Tibial nerve (tissue), 4 donors: ENCODE measurements around the gene CELSR1. TPM values are rescaled to one million over a fixed set of nuclear protein-coding genes. Genes with fewer than 3 reads are reported as not detected.

ENCODE experiments used
- DNase-seq, 2 donors: peaks; one replicate each; pipeline ENCODE4 v3.0.0-alpha.2; 2019; ENCODE audit warnings: low spot score in 2 of 2
- H3K27ac ChIP-seq, 4 donors: fragments of 200-600 bp; sonication (generic) in 3 of 4; one replicate each; pipeline ENCODE4 v1.5.1; 2017 to 2019; ENCODE audit warnings: mild to moderate bottlenecking in 1 of 4
- H3K27me3 ChIP-seq, 2 donors: fragments of 200-600 bp; sonication (generic) in 1 of 2; one replicate each; pipeline versions ENCODE4 v1.5.1 to v1.6.0; 2017 to 2019
- H3K36me3 ChIP-seq, 3 donors: fragments of 200-600 bp; sonication (generic); one replicate each; pipeline ENCODE4 v1.5.1; 2018 to 2019
- H3K4me1 ChIP-seq, 4 donors: fragments of 200-600 bp; sonication (generic) in 3 of 4; one replicate each; pipeline ENCODE4 v1.5.1; 2017 to 2019
- H3K4me3 ChIP-seq, 4 donors: fragments of 200-600 bp; sonication (generic) in 3 of 4; one replicate each; pipeline ENCODE4 v1.5.1; 2017 to 2019; ENCODE audit warnings: mild to moderate bottlenecking in 1 of 4, moderate library complexity in 1 of 4
- H3K9me3 ChIP-seq, 4 donors: fragments of 200-600 bp; sonication (generic) in 3 of 4; one replicate each; pipeline ENCODE4 v1.5.1; 2017 to 2019
- EP300 ChIP-seq, 2 donors: sonication (generic); formaldehyde crosslinking; IDR thresholded peaks; one replicate each; pipeline ENCODE4 v1.6.1; 2017; ENCODE audit warnings: antibody characterized with exemption in 2 of 2, mild to moderate bottlenecking in 1 of 2
- POLR2A ChIP-seq, 2 donors: fragments of 450-650 bp; IDR thresholded peaks; one replicate each; pipeline ENCODE4 v1.6.1; 2017; ENCODE audit warnings: antibody characterized with exemption in 2 of 2, mild to moderate bottlenecking in 2 of 2, moderate library complexity in 2 of 2
- WGBS, 2 donors: methylation state at CpG; one replicate each; pipeline ENCODE4 v1.1.5; 2018; 5-methylcytosine and 5-hydroxymethylcytosine counted together
- total RNA-seq, 4 donors: library from RNA; depleted of rRNA; stranded (reverse); fragments of >200 nt; gene quantifications; one replicate each; pipeline ENCODE4 v1.1.0, GENCODE V29; 2016
- TF ChIP-seq, protein P1 (sequence below), 5 experiments: fragments of 200-600 bp in 3 of 5; fragments of 450-650 bp in 2 of 5; sonication (generic) in 3 of 5; IDR thresholded peaks; one replicate each; pipeline ENCODE4 v1.5.1; 2016 to 2019; ENCODE audit warnings: antibody characterized with exemption in 5 of 5, mild to moderate bottlenecking in 3 of 5, moderate library complexity in 2 of 5

CELSR1 gene
- total RNA-seq, 4 donors from 2014 or later, result 1.0 to 5.9 (median 2.6) TPM

DNA sequence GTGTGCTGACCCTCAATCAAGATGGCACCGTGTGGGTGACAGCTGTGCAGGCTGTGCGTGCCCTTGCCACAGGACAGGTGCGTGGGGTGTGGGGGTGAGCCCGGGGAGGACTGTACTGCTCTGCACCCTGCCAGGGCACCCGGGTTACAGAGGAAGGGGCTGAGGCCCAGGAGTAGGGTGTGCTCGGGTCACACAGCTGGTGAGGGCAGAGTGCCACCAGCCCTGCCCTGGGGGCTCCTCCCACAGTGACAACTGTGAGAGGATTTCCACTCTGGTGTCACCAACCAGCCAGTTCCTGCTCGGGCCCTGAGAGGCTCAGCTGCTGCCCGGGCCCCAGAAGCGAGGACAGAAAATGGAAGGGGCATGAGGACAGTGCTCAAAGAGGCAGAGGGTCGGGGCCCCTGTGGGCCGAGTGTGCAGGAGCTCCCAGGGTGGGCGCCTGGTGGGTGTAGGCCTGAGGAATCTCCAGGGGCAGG is 181.4 kb downstream of the CELSR1 start:
- 81 to 89% methylated on average over 12 of the region's 12 CpGs for WGBS, 2 donors

DNA sequence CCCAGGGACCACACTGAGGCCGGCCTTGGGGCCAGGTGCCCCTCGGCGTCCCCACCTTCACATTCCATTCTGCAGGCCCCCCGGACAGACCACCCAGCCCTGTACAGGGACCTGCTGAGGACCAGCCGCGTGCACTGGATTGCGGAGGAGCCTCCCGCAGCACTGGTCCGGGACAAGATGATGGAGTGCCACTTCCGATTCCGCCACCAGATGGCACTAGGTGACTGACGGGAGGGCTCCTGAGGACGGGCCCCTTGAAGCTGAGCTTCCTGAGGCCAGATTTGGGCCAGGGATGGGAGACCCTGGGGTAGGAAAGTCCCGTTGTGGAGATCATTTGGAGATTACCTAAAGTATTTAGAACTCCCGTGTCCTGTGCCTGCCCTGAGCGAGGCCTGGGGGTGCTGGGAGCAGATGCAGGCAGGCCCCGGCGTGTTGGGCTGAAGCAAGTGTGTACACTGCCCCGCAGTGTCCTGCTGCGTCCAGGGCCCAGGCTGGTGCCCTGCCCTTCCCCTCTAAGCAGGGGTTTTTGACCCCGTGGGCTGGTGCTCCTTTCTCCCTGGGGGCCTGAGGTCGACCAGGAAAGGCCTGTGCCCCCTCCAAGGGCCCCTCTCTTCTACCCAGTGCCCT is 181.9 kb downstream of the CELSR1 start:
- Histone ChIP-seq H3K4me1 (no peaks in the 10 kb centered on the region), H3K4me3 (no peak overlapping the region), H3K27ac (no peak overlapping the region), H3K9me3 (peaks cover 0 to 8% (median 0%) of the 10 kb centered on the region in 4 donors), H3K36me3 (peaks cover 2 to 98% (median 35%) of the 10 kb centered on the region in 3 donors), H3K27me3 (no peaks in the 10 kb centered on the region)
- peak; percentile 28 to 74 for DNase-seq
- 42 to 81% methylated on average over 6 to 21 of the region's 22 CpGs for WGBS, 2 donors
- no peak for TF ChIP-seq POLR2A (IDR thresholded peaks at IDR 0.05)
- TF ChIP-seq, protein P1, sequence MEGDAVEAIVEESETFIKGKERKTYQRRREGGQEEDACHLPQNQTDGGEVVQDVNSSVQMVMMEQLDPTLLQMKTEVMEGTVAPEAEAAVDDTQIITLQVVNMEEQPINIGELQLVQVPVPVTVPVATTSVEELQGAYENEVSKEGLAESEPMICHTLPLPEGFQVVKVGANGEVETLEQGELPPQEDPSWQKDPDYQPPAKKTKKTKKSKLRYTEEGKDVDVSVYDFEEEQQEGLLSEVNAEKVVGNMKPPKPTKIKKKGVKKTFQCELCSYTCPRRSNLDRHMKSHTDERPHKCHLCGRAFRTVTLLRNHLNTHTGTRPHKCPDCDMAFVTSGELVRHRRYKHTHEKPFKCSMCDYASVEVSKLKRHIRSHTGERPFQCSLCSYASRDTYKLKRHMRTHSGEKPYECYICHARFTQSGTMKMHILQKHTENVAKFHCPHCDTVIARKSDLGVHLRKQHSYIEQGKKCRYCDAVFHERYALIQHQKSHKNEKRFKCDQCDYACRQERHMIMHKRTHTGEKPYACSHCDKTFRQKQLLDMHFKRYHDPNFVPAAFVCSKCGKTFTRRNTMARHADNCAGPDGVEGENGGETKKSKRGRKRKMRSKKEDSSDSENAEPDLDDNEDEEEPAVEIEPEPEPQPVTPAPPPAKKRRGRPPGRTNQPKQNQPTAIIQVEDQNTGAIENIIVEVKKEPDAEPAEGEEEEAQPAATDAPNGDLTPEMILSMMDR (IDR thresholded peaks at IDR 0.05), result peak; percentile 63 to 79 (median 69)
- no peak for TF ChIP-seq EP300 (IDR thresholded peaks at IDR 0.05)

More for the DNA sequence above, 181.4 kb downstream of the CELSR1 start:
- TF ChIP-seq, protein P1 (IDR thresholded peaks at IDR 0.05), result no peak
- TF ChIP-seq EP300 (IDR thresholded peaks at IDR 0.05) (no peak), POLR2A (IDR thresholded peaks at IDR 0.05) (no peak)
- Histone ChIP-seq H3K27me3 (no peaks in the 10 kb centered on the region), H3K27ac (no peak overlapping the region), H3K4me1 (no peaks in the 10 kb centered on the region), H3K4me3 (no peak overlapping the region), H3K36me3 (peaks cover 0 to 93% (median 29%) of the 10 kb centered on the region in 3 donors), H3K9me3 (peaks cover 0 to 13% (median 0%) of the 10 kb centered on the region in 4 donors)
- no peak for DNase-seq

DNA sequence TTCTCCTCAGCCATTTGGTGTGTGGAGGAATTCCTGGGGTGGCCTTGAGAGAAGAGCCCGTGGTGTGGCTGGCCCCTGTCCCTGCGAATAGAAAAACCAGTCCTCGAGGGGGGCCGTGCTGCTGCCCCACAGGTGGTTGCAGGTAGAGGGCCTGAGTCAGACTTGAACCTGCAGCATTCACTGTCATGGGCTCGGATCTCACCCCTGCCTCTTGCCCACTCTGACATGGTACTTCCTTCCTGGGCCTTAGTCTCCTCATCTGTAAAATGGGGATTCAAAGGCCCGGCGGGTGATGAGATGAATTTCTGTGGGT is 182.5 kb downstream of the CELSR1 start:
- TF ChIP-seq, protein P1 (IDR thresholded peaks at IDR 0.05), result no peak
- TF ChIP-seq EP300 (IDR thresholded peaks at IDR 0.05), result no peak
- no peak for TF ChIP-seq POLR2A (IDR thresholded peaks at IDR 0.05)
- no peak overlapping the region for H3K4me3 ChIP-seq
- peaks cover 0 to 4% (median 0%) of the 10 kb centered on the region in 4 donors for H3K9me3 ChIP-seq
- WGBS, 2 donors, result 87 to 89% methylated on average over 7 of the region's 7 CpGs
- DNase-seq, result no peak
- no peaks in the 10 kb centered on the region for H3K27me3 ChIP-seq
- H3K36me3 ChIP-seq, result peaks cover 2 to 100% (median 36%) of the 10 kb centered on the region in 3 donors
- H3K4me1 ChIP-seq, result no peaks in the 10 kb centered on the region
- H3K27ac ChIP-seq, result no peak overlapping the region

DNA sequence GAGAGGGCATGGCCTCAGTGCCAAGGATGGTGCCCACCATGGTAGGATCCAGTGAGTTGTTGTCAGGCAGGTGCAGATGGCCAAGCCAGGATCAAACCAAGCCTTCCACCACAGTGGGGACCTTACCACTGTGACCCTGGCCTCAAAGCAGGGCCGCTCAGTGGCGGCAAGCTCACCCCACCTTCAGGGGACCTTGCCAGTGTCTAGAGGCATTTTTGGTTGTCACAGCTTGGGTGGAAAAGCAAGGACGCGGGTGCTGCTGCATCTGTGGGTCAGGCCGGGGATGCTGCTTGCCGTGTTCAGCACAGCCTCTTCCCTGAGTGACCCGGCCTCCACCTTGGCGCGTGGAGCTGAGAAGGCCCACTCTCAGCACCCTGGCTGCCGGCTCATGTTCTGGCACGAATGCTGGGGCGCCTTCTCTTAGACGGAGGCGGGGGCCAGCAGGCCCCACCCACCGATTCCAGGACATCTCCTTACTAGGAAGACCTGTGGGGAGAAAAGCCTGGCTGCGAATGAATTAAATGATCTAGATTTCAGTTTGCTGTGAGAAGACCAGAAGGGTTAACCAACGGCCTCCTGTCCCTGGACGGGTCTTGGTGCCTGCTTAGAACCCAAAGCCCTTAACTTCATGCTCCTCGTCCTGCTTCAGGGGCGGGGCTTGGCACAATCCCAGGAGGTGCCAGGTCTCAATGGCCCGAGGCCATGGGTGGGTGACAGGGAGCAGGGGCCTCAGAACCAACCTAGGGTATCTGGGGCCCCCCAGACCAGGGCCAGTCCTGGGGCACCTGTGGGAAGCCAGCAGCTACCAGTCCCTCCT is 183.0 kb downstream of the CELSR1 start:
- Histone ChIP-seq H3K4me1 (no peaks in the 10 kb centered on the region), H3K4me3 (no peak overlapping the region), H3K36me3 (peaks cover 2 to 100% (median 36%) of the 10 kb centered on the region in 3 donors), H3K27ac (no peak overlapping the region), H3K27me3 (no peaks in the 10 kb centered on the region), H3K9me3 (no peaks in the 10 kb centered on the region)
- TF ChIP-seq, protein P1 (IDR thresholded peaks at IDR 0.05), result no peak
- TF ChIP-seq EP300 (IDR thresholded peaks at IDR 0.05) (no peak), POLR2A (IDR thresholded peaks at IDR 0.05) (no peak)
- DNase-seq, result no peak
- WGBS, 2 donors, result 80 to 83% methylated on average over 16 to 20 of the region's 21 CpGs
